Stimulated activated naive CD8-positive, alpha-beta T cell treated with anti-CD3 and anti-CD28 coated beads, Interleukin-15, amount 100 ng/mL, for 72 hours (primary cell): ENCODE measurements around the gene CSMD2.

Source experiments
- ATAC-seq: fragments of 150-1000 bp; cut with Tn5 transposase; 2 replicates; pipeline ENCODE4 v1.10.0; 2021; ENCODE audit warnings: mild to moderate bottlenecking, moderate library complexity
- DNase-seq, 2 donors: peaks; one replicate each; pipeline ENCODE4 v3.0.0; 2021 to 2022
- H3K27ac Mint-ChIP-seq, 2 donors: one replicate each; pipeline ENCODE4 v1.8.0; 2022; ENCODE audit warnings: mild to moderate bottlenecking in 2 of 2, mixed read lengths in 2 of 2, moderate library complexity in 2 of 2
- H3K27me3 Mint-ChIP-seq: one replicate; pipeline ENCODE4 v1.8.0; 2022; ENCODE audit warnings: mixed read lengths
- H3K4me1 Mint-ChIP-seq: one replicate; pipeline ENCODE4 v1.8.0; 2022; ENCODE audit warnings: mild to moderate bottlenecking, mixed read lengths
- H3K4me3 Mint-ChIP-seq, 2 donors: one replicate each; pipeline ENCODE4 v1.8.0; 2022; ENCODE audit warnings: mild to moderate bottlenecking in 2 of 2, mixed read lengths in 2 of 2, moderate library complexity in 1 of 2
- H3K9me3 Mint-ChIP-seq, 2 donors: one replicate each; pipeline ENCODE4 v1.8.0; 2022; ENCODE audit warnings: mixed read lengths in 2 of 2

CSMD2 gene

DNA sequence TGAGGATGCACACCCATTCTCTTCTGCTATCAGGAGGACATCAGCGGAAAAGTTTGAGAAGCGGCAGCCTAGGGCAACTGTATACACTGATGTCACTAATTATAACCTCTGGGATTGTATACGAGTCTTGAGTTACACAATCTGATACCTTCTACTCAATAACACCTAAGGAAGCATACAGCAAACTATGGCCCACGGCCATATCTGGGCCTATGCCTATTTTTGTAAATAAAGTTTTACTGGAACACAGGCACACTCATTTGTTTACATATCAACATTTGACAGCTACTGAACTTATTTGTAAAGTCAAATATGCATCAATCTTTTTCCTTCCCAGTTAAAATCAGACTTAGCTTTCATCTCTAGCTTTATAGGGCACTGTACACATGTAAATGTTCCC is 505.4 kb downstream of the CSMD2 start:
- ATAC-seq, result no peak
- no peaks in the 10 kb centered on the region for H3K4me1 Mint-ChIP-seq

GRCh38 chr1:33657833-33658232 is 507.2 kb downstream of the CSMD2 start:
- H3K4me1 Mint-ChIP-seq, result no peaks in the 10 kb centered on the region
- DNase-seq (no peak), ATAC-seq (no peak)
- H3K27ac Mint-ChIP-seq, result no peak overlapping the region
- no peaks in the 10 kb centered on the region for H3K9me3 Mint-ChIP-seq
- no peaks in the 10 kb centered on the region for H3K27me3 Mint-ChIP-seq
- no peak overlapping the region for H3K4me3 Mint-ChIP-seq

More for the DNA sequence above, 505.4 kb downstream of the CSMD2 start:
- Mint-ChIP-seq H3K4me3 (no peak overlapping the region), H3K27ac (no peak overlapping the region), H3K9me3 (no peaks in the 10 kb centered on the region), H3K27me3 (no peaks in the 10 kb centered on the region)
- no peak for DNase-seq

DNA sequence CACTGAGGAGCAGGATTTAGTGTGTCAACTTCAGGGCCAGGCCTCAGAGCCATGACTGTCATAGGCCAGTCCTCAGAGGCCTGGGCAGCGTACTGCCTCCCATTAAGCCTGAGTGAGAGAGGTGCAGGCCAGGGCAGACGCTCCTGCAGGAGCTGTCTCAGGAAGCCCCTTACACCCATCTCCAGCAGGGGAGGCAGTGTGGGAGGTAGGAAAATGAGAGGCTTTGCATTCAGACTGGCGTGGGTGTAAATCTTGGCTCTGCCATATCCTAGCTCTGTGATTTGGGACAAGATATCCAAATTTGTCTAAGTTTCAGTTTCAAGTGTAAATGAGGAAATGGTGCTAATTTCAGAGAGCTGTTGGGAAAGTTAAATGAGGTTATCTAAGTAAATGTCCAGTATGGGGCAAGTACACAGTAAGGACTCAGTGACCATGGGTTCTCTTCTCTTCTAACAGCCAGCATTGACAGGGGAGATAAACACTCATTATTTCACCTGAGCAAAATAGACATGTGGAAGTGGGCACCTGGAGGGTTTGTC is 508.5 kb downstream of the CSMD2 start:
- H3K27ac Mint-ChIP-seq, result no peak overlapping the region
- no peaks in the 10 kb centered on the region for H3K4me1 Mint-ChIP-seq
- no peaks in the 10 kb centered on the region for H3K9me3 Mint-ChIP-seq
- DNase-seq, result no peak
- H3K27me3 Mint-ChIP-seq, result no peaks in the 10 kb centered on the region
- H3K4me3 Mint-ChIP-seq, result no peak overlapping the region
- no peak for ATAC-seq

DNA sequence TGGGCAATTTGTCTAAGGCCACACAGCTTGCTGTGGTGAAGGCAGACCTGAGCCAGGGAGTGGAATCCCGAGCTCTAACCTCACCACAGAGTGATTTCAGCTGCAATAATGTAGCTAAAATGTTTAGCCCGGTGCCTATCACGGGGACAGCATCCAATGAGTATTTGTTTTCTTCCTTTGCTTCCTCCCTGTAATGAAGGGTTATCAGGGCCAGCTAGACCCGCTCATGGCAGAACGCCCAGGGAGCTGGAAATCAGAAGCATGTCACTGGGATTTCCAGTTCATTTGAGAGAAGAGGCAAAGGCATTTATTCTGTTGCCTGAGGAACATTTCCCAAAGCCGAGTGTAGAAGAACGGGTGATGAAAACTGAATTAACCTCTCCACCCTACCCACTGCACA is 509.5 kb downstream of the CSMD2 start:
- Mint-ChIP-seq H3K4me3 (no peak overlapping the region), H3K4me1 (no peaks in the 10 kb centered on the region), H3K27me3 (no peaks in the 10 kb centered on the region), H3K9me3 (no peaks in the 10 kb centered on the region), H3K27ac (no peak overlapping the region)
- DNase-seq (no peak), ATAC-seq (no peak)

DNA sequence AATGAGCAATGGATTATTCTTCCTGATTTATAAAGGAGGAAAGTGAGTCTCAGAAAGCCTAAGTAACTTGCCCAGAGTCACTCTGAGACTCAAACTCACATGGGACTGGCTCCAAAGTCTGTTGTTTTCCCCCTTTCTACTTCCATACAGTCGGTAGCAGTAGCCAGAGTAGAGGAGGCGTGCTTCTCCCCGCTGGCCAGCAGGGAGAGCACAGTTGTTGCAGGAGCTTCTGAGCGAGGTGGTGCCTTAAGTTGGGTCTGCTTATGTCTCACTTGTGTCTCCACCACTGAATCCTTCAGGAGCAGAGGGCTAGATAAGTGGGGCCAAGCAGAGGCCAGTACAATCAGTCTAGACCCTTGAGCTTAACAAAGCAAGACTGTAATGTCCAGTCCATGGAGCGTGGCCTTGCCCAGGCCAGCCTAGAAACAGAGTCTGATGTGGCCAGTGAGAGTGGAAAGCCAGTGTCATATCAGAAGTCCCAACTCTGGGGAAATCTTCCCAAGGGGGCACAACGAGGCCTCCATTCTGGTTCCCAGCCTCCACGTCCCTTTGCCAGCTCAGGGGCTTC is 510.7 kb downstream of the CSMD2 start:
- DNase-seq (no peak), ATAC-seq (no peak)
- no peak overlapping the region for H3K4me3 Mint-ChIP-seq
- H3K4me1 Mint-ChIP-seq, result no peaks in the 10 kb centered on the region
- no peaks in the 10 kb centered on the region for H3K27me3 Mint-ChIP-seq
- H3K9me3 Mint-ChIP-seq, result no peaks in the 10 kb centered on the region
- no peak overlapping the region for H3K27ac Mint-ChIP-seq

DNA sequence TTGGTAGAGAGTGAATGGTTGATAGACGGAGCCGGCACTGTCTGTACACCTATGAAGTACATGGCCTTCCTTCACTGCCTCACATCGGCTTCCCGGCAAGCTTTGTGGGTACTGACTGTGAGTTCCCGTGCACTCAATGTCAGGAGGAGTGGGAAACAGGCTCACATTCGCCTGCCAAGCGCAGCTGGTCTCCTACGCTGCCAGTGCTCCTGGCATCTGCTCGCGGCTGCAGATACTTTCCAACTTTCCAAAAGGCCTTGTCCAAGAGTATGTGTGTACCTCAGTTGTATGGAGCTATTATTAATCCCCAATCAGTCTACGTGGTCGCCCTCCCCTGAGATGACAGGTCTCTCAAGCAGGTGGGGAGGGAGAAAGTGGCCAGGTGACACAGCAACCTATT is 511.8 kb downstream of the CSMD2 start:
- ATAC-seq (no peak), DNase-seq (no peak)
- Mint-ChIP-seq H3K9me3 (no peaks in the 10 kb centered on the region), H3K4me3 (no peak overlapping the region), H3K4me1 (no peaks in the 10 kb centered on the region), H3K27me3 (no peaks in the 10 kb centered on the region), H3K27ac (peak overlapping the region in 1 of 2 donors; percentile 9)

DNA sequence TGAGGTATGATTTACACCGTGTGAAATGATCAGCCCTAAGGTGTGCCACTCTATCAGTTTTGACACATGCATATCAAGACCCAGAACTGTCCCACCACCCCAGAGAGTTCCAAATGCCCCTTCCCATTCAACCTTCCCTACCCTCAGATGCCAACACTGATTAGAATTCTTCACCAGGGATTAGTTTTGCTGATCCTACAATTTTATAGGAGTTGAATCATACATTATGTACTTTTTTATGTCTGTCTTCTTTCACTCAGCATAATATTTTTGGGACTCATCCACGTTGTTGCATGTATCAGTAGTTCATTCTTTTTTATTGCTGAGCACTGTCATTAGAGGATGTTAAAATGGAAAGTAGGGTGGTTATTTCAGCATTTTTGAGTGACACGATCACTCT is 514.3 kb downstream of the CSMD2 start:
- ATAC-seq (no peak), DNase-seq (no peak)
- Mint-ChIP-seq H3K4me1 (no peaks in the 10 kb centered on the region), H3K9me3 (no peaks in the 10 kb centered on the region), H3K27me3 (no peaks in the 10 kb centered on the region), H3K27ac (no peak overlapping the region), H3K4me3 (no peak overlapping the region)

DNA sequence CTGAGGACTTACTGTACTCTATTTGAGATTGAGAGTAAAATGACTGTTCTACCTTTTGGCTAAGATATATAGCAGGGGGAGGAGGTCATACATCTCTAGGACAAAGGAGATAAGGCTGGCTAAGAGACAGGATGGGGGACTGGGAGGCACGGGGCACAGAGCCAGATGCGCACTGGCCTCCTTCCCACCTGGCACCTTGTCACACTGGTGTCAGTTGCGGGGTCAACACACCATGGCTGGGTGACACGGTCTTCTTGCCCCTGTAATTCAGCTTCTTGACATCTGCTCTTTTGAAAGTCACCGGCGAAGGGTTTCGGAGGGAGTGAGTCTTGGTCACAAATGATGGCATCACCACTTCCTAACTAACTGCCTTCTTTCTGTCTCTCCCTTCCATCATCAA is 515.3 kb downstream of the CSMD2 start:
- Mint-ChIP-seq H3K27me3 (peaks cover 2% of the 10 kb centered on the region), H3K4me1 (no peaks in the 10 kb centered on the region), H3K9me3 (no peaks in the 10 kb centered on the region), H3K4me3 (no peak overlapping the region), H3K27ac (no peak overlapping the region)
- ATAC-seq (no peak), DNase-seq (no peak)

DNA sequence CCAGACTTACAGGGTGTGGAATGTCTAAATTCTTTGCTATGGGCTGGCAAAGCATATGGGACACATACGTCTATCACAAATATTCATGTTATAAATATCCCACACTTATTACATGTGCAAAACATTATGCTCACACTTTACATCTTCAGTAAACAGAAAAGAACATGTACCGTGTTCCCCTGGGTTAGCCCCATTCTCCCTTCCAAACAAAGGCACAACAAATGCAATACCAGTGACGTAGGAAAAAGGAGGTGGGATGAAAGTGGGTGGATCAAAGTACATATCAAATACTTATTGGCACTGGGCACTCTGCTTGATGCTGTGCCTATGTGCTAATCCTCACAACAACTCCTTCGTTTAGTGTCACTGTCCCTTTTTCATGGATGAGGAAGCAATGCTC is 521.8 kb downstream of the CSMD2 start:
- DNase-seq (no peak), ATAC-seq (no peak)
- H3K9me3 Mint-ChIP-seq, result no peaks in the 10 kb centered on the region
- H3K4me3 Mint-ChIP-seq, result no peak overlapping the region
- H3K27me3 Mint-ChIP-seq, result peaks cover 28% of the 10 kb centered on the region
- no peak overlapping the region for H3K27ac Mint-ChIP-seq
- no peaks in the 10 kb centered on the region for H3K4me1 Mint-ChIP-seq

DNA sequence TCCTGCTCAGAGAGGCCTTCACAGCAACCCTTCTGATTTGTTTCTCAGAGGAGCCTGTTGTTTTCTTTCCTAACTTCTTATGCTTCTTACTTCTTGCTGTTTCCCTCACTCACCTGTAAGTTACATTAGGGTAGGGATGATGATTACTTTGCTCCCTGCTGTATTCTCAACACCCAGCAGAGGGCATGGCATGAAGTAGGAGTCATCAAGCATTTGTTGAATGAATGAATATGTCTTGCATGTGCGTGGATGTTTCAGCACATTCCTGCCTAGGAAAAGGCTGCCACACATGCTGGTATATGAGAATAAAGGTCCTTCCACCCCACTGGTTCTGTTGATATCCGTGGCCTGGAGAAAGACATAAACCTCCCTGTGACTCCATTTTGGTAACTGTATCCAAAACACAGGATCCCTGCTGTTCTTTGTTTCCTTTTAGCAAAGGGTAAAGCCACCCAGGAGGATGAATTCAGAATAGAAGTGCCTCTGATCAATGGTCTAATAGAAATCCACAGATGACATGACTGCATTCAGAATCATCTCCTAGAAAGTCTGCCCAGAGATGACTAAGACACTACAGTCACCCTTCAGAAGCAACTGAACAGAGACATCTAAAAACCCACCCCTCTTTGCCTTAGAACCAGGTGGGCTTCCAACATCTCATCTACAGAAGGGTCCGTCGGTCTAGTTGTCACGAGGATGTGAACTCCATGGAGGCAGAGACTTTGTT is 523.8 kb downstream of the CSMD2 start:
- Mint-ChIP-seq H3K27me3 (peaks cover 28% of the 10 kb centered on the region), H3K9me3 (no peaks in the 10 kb centered on the region), H3K27ac (no peak overlapping the region), H3K4me3 (no peak overlapping the region), H3K4me1 (no peaks in the 10 kb centered on the region)
- no peak for ATAC-seq
- no peak for DNase-seq

- DNase-seq, result no peak
- no peaks in the 10 kb centered on the region for H3K9me3 Mint-ChIP-seq
- no peak for ATAC-seq
- H3K27ac Mint-ChIP-seq, result no peak overlapping the region
- H3K4me3 Mint-ChIP-seq, result no peak overlapping the region
- H3K27me3 Mint-ChIP-seq, result peaks cover 28% of the 10 kb centered on the region
- no peaks in the 10 kb centered on the region for H3K4me1 Mint-ChIP-seq
Observed at GRCh38 chr1:33640114-33640660, 524.8 kb downstream of the CSMD2 start.

- Mint-ChIP-seq H3K4me3 (no peak overlapping the region), H3K27ac (no peak overlapping the region), H3K4me1 (peaks cover 12% of the 10 kb centered on the region), H3K9me3 (no peaks in the 10 kb centered on the region), H3K27me3 (peaks cover 31% of the 10 kb centered on the region)
- no peak for DNase-seq
- ATAC-seq, result no peak
Observed at GRCh38 chr1:33637846-33638440, 527.1 kb downstream of the CSMD2 start.

DNA sequence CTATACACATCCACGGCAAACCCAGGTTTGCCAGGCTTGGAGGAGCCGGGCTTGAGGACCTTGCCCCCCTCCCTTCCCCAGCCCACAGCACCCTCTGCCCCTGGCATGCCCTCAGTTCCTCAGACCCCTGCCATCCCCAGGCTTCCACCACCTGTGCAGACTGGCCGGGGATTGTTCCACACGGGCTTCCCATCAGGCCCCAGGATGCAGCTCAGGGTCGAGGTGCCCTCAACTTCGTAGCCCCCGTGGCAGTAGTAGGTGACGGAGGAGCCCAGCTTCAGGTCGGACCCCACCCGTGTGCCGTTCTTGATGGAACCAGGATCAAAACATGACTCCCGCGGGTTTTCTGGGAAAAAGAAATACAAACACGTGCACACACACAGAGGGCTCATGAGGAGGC is 528.8 kb downstream of the CSMD2 start:
- no peak for ATAC-seq
- Mint-ChIP-seq H3K4me3 (no peak overlapping the region), H3K9me3 (no peaks in the 10 kb centered on the region), H3K27me3 (peaks cover 27% of the 10 kb centered on the region), H3K27ac (no peak overlapping the region), H3K4me1 (peaks cover 12% of the 10 kb centered on the region)
- no peak for DNase-seq

DNA sequence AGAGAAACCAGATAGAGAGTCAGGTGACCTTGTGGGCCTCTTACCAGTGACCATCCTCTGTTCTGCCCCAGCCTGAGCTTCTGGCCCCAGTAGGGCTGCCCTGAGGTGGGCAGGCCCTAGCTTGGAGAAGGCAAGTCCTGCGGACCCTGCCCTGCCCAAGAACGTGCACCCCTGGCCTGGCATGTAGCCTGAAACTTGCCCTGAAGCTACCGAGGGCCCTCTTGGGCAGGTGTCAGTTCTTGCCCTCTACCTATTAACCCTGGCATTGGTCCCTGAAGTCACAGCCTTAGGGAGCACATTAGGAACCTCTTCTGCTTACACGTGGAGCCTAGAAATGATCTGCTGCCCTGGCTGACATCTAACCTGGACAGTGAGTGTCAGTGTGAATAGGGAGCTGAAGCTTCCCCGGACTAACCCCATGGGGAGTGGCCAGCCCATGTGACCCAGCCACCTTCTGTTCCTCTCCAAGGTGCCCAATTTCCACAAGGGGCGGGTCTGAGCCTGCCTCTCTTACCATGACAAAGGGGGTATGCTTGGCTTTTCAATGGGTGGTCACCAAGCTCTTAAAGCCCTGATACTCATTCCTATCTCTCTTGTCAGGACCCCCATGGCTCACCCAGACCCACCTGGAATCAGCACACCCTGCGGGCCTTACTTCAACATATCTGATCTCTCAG is 529.6 kb downstream of the CSMD2 start:
- H3K27me3 Mint-ChIP-seq, result peaks cover 34% of the 10 kb centered on the region
- peak overlapping the region in 1 of 2 donors; percentile 49 for H3K27ac Mint-ChIP-seq
- no peak overlapping the region for H3K4me3 Mint-ChIP-seq
- H3K9me3 Mint-ChIP-seq, result no peaks in the 10 kb centered on the region
- DNase-seq, result no peak
- H3K4me1 Mint-ChIP-seq, result peaks cover 12% of the 10 kb centered on the region
- ATAC-seq, result no peak

GRCh38 chr1:33634806-33635205 is 530.2 kb downstream of the CSMD2 start:
- H3K9me3 Mint-ChIP-seq, result no peaks in the 10 kb centered on the region
- DNase-seq (peak in 1 of 2 donors; percentile 26), ATAC-seq (peak; percentile 36)
- H3K4me3 Mint-ChIP-seq, result no peak overlapping the region
- H3K27ac Mint-ChIP-seq, result peak overlapping the region; percentile 3 to 7
- peaks cover 41% of the 10 kb centered on the region for H3K27me3 Mint-ChIP-seq
- H3K4me1 Mint-ChIP-seq, result peaks cover 12% of the 10 kb centered on the region

- peaks cover 12% of the 10 kb centered on the region for H3K4me1 Mint-ChIP-seq
- no peak overlapping the region for H3K4me3 Mint-ChIP-seq
- no peak overlapping the region for H3K27ac Mint-ChIP-seq
- DNase-seq (no peak), ATAC-seq (no peak)
- H3K27me3 Mint-ChIP-seq, result peaks cover 47% of the 10 kb centered on the region
- H3K9me3 Mint-ChIP-seq, result no peaks in the 10 kb centered on the region
Observed at GRCh38 chr1:33634143-33634542, 530.9 kb downstream of the CSMD2 start.
